ENCODE data around the gene HOXA11. TPM values are rescaled to one million over a fixed set of nuclear protein-coding genes. Genes with fewer than 3 reads are reported as not detected.

HOXA11 gene
- total and polyA plus RNA-seq, 2 of the 4 experiments (the other 2 are of a cell fraction): 0.05 TPM; not detected in 1

GRCh38 chr7:27141923-27142579 lies 43.0 kb downstream of the HOXA11 start (continued):
- no peak for TF ChIP-seq ELK1 (IDR thresholded peaks at IDR 0.05; ENCODE audit: borderline replicate concordance, low read depth, low read length)
- no peak for TF ChIP-seq BHLHE40 (IDR thresholded peaks at IDR 0.05; ENCODE audit: low read depth, low read length)
- TF ChIP-seq POLR2A (IDR thresholded peaks at IDR 0.05; ENCODE audit: low read depth, low read length): no peak; the same call in 1 of the 2 replicates

All from IMR-90 (cell line).